NCI-H2227 treated with DMSO at 0.1 percent for 48 hours (cell line): Measurements from ENCODE around the gene SPART.

Experiments used
- DNase-seq: peaks from one replicate; lab custom pipeline; 2025; lab: John Stamatoyannopoulos, UW

SPART gene

GRCh38 chr13:36346222-36347083 is at the start of gene SPART:
Gene SPART, minus strand, starts transcription at chr13:36346394. Its CDS starts 10,564 bp downstream, at chr13:36335830.
- peak; percentile 86 for DNase-seq

- DNase-seq, result peak; percentile 16
These were observed 49.1 kb upstream of the SPART start for GRCh38 chr13:36395280-36395679.

- no peak for DNase-seq
These were observed 39.3 kb upstream of the SPART start for GRCh38 chr13:36385489-36385888.

GRCh38 chr13:36382030-36382429 is 35.8 kb upstream of the SPART start:
- DNase-seq, result no peak

GRCh38 chr13:36377826-36378468 is 31.8 kb upstream of the SPART start:
- no peak for DNase-seq

- DNase-seq, result no peak
These were observed 27.9 kb upstream of the SPART start for GRCh38 chr13:36374063-36374462.

- DNase-seq, result no peak
These were observed 25.0 kb upstream of the SPART start for GRCh38 chr13:36371185-36371584.

GRCh38 chr13:36370108-36370429 is 23.9 kb upstream of the SPART start:
- no peak for DNase-seq

- no peak for DNase-seq
These were observed 23.3 kb upstream of the SPART start for GRCh38 chr13:36369268-36370107.

- no peak for DNase-seq
These were observed 19.8 kb upstream of the SPART start for GRCh38 chr13:36366031-36366430.

GRCh38 chr13:36363366-36363863 is 17.2 kb upstream of the SPART start:
- no peak for DNase-seq

- DNase-seq, result no peak
These were observed 16.7 kb upstream of the SPART start for GRCh38 chr13:36362914-36363313.

GRCh38 chr13:36362251-36362650 is 16.1 kb upstream of the SPART start:
- DNase-seq, result no peak

GRCh38 chr13:36360903-36361302 is 14.7 kb upstream of the SPART start:
- no peak for DNase-seq

- no peak for DNase-seq
These were observed 13.2 kb upstream of the SPART start for GRCh38 chr13:36359301-36359950.

GRCh38 chr13:36358175-36358718 is 12.1 kb upstream of the SPART start:
- peak; percentile 3 for DNase-seq

GRCh38 chr13:36357692-36358091 is 11.5 kb upstream of the SPART start:
- peak; percentile 46 for DNase-seq

GRCh38 chr13:36357231-36357630 is 11.0 kb upstream of the SPART start:
- DNase-seq, result no peak

GRCh38 chr13:36356058-36356457 is 9.9 kb upstream of the SPART start:
- no peak for DNase-seq

- DNase-seq, result no peak
These were observed 9.4 kb upstream of the SPART start for GRCh38 chr13:36355632-36356031.

- no peak for DNase-seq
These were observed 8.8 kb upstream of the SPART start for GRCh38 chr13:36354842-36355623.
